ENCODE data around the gene TBCD.

DNA sequence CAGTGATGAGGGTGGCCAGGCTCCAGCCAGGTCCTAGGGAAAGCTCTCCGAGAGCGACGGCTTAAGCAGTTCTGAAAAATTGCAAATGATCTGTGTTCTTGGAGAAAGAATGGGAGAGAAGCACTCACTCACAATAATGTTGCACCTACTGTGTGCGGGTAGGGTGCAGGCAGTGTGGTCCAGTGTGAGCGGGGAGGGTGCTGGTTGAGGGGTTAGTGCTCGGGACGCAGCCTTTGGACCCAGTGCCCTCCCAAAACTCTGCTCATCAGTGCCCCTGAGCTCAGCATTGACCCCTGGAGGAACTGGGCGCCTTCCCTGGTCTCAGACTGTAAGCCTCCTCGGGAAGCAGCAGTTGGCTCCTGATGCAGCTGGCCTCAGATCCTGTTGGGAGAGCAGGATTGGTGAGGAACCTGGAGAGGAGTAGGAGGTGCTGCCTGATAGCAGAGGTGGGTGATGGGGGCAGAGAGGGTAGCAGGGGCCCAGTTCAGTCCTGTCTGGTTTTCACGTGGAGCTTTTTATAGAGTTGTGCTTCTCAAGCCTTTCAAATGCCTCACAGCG lies 111.6 kb downstream of the TBCD start:
- TF ChIP-seq, protein P1, sequence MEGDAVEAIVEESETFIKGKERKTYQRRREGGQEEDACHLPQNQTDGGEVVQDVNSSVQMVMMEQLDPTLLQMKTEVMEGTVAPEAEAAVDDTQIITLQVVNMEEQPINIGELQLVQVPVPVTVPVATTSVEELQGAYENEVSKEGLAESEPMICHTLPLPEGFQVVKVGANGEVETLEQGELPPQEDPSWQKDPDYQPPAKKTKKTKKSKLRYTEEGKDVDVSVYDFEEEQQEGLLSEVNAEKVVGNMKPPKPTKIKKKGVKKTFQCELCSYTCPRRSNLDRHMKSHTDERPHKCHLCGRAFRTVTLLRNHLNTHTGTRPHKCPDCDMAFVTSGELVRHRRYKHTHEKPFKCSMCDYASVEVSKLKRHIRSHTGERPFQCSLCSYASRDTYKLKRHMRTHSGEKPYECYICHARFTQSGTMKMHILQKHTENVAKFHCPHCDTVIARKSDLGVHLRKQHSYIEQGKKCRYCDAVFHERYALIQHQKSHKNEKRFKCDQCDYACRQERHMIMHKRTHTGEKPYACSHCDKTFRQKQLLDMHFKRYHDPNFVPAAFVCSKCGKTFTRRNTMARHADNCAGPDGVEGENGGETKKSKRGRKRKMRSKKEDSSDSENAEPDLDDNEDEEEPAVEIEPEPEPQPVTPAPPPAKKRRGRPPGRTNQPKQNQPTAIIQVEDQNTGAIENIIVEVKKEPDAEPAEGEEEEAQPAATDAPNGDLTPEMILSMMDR (IDR thresholded peaks at IDR 0.05): no peak
- TF ChIP-seq POLR2AphosphoS5 (IDR thresholded peaks at IDR 0.05): no peak
